HG02852 (cell line): ENCODE data around the gene PIGV.

Source experiments
- ATAC-seq: cut with Tn5 transposase; IDR thresholded peaks from one replicate; pipeline ENCODE4 v1.9.1; 2021; ENCODE audit warnings: mild to moderate bottlenecking, moderate library complexity; ENCODE audit not compliant: unreplicated experiment

The PIGV gene

DNA sequence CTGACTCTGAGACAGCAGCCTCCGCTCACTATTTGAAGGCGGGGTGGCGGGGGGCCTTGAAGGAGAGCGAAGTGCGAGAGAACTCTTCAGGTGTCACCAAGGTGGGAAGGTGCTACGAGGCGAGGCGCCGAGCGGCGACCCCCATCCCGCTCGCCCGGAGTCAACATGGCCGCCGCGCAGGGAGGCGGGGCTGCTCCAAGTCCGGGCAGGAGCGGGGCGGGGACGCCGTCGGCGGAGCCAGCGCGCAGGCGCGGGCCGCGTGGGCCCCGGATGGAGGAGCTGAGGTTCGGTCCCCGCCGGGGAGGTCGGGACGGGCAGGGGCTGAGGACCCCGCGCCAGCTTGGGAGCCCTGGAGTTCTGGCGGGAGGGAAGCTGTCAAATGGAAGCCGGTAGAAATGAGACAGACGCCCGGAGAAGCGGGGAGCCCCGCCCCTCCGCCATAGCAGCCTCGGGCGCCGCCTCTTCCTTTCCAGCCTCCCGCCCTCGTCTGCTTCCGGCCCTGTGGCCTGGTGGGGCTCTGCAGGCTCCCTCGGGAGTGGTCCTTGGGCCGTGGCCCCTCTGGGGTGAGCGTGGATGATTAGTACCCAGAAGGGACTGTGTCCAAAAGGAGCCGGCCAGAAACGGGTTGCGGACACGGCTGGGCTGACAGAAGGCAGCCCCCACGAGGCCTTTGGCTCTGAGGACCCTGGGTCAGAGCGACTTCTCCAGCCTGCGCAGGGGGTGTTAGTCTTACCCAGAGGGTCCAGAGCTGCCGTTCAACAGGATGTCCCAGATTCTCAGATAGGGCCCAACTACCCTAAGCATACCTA, at the start of gene PIGV:
PIGV (plus strand) TSS at position 245 of the 809 bp plus-strand sequence. CDS start 2,866 bp downstream, outside the sequence.
- ATAC-seq: peak; percentile 57

DNA sequence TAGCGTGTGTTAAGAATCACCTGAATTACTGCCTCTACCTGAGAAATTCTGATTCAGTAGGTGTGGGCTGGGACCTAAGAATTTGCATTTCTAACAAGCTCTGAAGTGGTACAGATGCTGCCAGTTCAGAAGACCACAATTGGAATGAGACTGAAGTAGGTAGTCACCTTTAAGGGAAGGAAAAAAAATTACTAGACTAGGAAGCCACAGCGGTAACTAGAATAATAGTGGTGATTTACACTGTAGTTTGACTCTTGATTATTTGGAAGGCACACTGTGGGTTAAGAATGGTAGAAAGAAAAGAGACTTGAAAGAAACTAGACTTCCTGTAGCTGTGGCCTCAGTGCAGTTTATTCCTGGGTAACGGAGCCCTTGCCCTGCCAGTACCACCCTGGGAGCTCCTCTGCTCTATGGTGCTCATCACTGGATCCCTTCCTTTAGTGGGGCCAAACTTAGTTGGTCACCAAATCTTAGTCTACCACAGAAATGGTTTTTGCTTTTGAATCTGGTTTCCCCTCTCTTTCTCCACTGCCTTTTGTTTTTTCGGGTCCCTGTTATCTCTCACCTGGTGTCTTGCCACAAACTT, 48.3 kb upstream of the PIGV start:
- no peak for ATAC-seq

DNA sequence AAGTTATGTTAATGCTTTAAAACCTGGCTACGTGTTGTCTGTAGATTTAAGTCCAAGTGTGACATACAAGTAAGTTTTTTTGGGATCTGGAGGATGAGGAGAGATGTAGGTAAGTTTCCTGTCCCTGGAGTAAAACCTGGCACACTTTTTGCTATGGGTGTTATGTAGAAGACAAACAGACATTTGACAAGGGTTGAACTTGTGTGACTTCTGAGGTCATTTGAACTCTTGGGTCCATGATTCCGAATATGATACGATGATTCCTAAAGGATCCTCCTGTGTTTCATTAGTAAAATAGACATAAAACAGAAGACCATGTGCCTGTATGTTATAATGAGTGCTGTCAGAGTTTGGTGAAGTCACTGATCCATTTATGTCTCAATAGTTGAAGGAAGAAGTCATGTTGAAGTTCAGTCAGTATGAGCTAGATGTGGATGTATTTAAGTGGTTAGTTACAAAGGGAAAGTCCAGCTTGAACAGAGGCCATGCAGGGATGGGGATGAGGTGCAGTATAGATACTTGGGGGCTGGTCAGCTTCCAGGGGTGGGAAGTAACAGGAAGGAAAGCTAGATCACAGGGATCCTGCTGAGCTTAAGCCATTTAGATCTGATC, 47.6 kb upstream of the PIGV start:
- ATAC-seq: no peak

DNA sequence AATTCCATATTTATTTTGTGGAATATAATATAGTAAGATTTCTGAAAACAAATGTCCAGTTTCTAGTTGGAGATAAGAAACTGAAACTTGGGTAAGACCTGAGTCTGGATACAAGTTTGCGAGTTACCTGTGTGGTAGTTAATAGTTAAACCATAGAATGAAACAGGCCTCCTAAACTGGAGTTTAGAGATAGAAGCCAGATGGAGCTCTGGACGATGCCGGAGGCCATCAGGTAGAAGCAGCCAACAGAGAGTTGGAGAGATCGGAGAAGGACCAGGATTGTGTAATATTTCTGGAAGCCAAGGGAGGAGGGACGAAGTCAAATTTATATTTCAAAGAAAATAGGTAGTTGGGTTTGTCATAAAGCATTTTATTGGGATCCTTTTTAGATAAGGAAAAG, 46.8 kb upstream of the PIGV start:
- ATAC-seq: no peak

DNA sequence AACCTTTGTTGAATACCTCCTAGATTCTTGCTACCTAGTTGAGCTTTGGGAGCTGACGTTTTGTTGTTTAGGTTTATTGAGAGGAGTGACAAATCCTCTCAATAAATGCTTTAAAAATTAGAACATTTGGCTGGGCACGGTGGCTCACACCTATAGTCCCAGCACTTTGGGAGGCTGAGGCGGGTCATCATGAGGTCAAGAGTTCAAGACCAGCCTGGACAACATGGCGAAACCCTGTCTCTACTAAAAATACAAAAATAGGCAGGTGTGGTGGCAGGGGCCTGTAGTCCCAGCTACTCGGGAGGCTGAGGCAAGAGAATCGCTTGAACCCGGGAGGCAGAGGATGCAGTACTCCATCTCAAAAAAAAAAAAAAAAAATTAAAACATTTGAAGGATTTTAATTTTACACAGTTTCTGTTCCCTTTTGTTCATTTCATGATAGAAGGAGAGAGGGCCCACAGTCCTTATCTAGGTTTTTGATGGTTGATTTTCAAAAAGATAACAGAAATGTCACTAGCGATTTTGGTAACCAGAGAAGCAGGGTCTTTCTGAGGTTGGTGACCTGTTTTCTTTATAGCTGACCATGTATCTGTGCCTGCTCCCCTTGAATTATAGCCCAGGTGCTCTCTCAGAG, 44.2 kb upstream of the PIGV start:
- ATAC-seq: no peak

DNA sequence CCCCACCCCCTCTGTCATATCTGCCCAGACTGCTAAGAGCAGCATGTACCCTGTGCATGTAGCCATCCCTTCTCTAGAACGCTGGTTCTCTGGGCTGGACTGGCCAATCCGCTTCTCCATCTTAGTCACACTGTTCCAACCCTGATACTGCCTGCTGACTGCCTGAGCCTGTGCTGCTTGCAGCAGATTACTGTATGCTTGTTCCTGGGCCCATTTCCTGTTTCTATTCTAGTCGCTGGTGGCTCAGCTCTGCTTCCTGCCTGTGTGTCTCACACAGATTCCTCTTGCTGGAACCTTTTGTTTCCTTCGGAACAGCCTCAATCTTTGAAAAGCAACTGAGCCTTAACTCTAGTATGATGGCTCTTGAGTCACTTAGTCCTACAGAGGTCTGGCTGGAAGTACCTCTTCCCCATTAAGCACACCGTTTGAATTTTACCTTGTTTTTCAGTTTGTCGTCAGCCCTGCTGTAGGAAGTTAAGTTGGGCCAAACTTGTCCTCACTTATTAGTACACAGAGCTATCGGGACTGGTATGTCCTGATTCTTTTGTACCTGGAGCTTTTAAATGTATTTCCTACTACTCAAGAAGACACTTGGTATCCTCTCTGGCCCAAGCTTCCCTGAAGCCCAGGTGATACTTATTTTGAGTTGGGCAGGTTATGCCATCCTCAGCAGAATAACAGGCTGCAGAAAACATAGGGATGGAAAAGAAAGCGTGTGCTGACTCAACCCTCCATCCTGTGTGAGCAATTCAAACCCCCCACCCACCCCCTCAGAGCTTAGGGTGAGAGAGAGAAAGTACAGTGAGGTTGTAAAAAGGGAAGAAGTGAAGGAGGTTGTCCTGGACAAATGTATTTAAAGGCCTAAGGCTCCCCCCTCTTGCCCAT, 43.4 kb upstream of the PIGV start:
- ATAC-seq: peak; percentile 96

DNA sequence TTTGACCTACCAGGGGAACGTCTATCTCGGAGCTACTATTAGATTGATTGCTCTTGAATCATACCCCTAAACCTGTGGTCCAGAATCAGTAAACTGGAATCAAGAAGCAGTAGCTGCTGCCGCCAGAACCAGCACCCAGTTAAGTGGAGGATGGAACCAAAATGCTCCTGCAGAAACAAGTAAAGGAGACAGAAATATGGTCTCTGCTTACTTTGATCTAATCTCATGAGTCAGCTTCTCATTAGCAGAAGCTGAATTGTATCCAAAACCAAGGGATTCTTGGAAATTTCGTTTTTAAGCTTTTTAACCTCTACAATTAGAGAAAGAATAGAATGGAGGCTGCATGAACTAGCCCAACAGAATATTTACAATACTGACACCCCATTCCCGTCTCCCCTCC, 42.6 kb upstream of the PIGV start:
- ATAC-seq: no peak

DNA sequence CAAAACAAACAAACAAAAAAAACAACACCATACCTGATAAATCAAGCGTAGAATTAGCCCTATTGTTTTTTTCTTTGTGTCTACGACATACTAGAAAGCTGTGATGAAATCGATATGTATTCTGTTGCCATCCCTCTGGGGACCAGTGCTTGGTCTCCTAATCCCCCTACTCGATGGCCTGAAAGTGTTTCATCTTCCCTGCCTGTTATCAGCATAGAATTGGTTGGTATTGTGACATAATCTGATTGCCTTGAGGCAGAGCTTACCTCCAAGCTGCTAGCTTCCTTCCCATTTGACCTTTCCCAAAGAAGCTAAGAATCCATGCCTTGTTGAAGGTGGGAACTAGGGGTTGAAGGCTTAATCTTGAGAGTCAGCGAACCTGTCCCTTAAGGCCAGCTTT, 40.7 kb upstream of the PIGV start:
- ATAC-seq: no peak

DNA sequence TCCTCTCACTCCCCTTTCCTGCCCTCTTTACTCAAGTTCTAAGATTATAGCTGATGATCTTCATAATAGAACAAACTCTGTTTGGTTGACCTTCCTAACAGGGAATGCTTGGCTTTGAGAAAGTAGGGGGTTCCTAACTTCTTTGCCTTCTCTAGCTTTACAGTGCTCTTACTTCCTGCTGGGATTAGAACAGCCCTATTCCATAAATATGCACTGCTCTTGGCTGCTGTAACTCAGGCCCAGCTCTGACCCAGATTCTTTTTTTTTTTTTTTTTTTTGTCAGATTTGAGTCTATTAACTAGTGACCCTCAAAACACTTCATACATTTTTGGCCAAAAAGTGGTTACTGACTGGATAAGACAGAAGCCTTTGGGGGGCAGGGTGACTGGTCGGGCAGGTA, 39.4 kb upstream of the PIGV start:
- ATAC-seq: no peak

DNA sequence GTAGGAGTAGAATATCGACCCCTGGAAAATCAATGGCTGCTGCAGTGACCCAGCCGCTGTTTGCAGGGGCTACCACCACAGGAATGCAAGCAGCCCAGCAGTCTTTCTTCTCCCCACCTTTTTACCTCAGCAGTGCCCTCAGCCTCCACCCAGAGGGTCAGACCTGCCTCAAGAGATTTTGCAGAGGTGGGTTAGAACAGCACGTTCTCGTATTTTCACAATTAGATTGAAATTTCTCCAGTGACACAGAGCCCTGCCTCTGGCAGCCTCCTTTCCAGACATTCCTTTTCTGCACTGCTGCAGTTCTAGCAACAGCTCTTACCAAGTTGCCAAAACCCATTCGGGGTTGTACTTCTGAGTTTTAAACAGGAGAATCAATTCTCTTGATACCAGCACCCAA, 38.3 kb upstream of the PIGV start:
- ATAC-seq: no peak

DNA sequence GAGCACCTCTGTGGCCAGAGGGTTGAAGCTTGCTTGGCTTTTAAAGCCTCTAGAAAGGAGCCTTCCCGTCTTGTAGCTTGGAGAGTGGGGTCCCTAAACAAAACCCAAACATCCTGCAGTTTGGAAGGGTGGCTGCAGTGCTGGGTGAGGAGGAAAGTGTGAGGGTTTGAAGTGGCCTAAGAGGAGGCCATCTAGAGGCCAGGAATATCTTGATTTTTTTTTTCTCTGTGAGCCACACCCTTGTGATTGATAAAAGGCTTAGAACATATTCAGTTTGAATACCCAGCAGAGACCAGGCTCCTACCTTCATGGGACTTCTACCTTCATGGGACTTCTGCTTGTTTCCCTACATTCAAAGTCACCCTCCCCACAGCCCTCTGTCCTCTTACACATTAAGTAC, 37.3 kb upstream of the PIGV start:
- ATAC-seq: no peak

DNA sequence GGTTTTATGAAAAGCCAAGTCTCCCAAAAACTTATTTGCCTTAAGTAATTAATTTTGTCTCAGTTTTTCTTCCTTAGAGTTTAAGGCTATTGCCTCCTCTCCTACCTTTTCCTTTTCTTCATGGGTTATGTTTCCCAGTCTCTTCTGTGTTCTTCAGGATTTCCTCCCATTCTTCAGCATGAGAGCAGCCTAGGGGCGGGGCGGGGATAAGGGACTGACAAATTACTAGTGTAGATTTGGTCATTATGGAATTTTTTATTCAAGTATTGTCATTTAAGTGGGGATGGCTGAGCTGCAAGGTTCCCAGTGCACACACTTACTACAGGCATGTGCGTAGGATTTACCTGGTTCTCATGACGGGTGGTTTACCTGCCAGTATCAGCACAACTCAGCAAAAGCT, 35.2 kb upstream of the PIGV start:
- no peak for ATAC-seq

DNA sequence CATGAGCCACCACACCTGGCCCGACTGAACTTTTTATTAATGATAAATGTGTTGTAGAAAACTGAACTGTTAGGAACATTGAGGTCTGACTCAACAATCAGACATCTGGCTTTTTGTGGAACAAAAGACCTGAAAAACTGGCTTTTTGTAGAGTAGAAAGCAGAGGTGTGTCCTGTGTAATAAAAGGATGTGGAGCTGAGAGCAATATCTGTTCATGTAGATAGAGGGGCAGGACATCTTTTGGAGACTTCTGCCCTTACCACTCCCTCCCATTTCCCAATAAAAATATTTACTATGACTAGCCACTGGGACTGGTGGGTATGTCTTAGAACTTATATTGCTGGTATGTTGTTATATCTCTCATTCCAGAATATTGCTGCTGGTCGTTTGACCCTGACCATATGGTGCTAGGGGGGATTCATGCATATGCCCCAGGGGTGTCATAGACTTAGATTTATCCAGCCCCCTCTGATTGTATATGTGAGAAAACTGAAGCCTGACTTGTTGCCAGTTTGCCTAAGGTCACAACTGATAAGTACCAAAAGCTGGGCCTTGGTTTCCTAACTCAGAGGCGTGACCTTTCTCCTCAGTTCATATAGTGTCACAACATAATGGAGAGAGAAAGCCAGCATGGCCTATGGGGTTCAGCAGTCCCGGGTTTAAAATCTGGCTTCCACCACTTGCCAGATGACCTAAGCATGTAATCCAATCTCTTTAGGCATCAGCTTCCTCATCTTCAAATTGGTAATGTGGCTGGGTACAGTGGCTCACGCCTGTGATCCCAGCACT, 33.5 kb upstream of the PIGV start:
- ATAC-seq: no peak

DNA sequence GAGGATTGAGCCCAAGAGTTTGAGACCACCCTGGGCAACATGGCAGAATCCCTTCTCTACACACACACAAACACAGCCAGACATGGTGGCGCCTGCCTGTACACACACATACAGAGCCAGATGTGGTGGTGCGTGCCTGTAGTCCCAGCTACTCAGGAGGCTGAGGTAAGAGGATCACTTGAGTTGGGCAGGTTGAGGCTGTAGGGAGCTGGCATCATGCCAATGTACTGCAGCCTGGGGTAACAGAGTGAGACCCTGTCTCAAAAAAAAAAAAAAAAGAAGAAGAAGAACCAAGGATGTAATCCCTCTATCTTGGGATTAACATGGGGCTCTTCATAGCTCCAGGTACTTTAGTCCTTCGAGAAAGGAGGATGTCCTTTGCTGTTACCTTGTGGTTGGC, 29.4 kb upstream of the PIGV start:
- no peak for ATAC-seq

DNA sequence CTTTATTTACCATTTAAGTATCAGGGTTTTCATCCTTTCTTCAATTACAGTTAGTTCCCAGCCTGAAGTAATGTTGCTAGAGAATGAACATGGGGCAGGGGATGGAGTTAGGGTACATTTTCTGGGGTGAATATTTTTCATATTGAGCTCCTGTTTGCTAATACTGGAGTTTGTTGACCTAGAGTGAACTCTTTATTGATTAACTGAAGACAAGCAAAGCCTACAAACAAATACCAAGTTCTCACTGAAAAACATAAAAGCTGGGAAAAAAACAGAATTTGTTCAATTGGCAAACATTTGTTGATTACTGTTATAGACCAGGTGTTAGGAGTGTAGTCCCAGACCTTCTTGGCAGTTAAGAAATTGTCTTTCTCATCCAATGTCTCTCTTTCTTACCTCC, 28.2 kb upstream of the PIGV start:
- no peak for ATAC-seq

DNA sequence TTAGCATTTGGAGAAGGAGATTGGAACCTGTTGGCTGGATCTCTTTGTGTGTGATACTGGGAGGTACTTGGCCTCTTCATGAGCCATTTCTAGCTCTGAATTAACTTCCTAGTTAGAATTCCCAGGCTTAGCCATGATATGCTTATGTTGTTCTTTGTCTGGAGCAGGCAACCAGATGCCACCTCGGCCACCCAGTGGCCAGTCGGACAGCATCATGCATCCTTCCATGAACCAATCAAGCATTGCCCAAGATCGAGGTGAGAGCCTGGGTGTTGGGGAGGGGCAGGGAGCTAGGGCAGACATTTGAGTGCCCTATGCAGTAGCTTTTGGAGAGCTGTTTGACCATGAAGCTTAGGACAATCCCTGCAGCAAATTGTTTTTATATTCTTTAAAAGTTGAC, 26.5 kb upstream of the PIGV start:
- ATAC-seq: no peak

DNA sequence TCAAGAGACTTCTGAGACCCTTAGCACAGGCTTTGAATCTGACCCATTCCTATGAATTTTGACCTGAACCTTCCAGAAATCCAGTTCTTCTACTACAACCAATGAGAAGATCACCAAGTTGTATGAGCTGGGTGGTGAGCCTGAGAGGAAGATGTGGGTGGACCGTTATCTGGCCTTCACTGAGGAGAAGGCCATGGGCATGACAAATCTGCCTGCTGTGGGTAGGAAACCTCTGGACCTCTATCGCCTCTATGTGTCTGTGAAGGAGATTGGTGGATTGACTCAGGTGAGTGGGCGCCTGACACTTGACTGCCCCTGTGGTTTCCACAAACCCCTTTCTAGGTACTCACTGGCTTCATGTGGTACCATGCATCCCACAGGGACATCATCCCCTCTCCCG, 20.0 kb upstream of the PIGV start:
- no peak for ATAC-seq

DNA sequence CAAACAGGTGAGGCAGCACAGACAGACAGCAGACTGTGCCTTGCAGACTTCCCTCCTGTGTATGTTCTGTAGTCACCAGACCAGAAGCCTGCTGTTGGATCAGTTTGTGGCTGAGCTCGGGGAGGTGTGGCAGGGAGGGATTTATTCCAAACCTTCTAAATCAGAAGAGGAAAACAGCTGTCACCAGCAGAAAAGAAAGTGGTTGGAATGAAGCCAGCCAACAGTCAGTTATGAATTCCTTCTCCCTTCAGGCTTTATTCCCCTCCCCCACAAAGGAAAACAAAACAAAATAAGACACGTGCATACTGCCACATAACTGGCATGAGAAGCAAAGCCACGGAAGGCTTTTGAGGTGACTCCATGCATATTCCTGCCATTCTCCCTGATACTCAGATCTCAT, 19.0 kb upstream of the PIGV start:
- no peak for ATAC-seq

DNA sequence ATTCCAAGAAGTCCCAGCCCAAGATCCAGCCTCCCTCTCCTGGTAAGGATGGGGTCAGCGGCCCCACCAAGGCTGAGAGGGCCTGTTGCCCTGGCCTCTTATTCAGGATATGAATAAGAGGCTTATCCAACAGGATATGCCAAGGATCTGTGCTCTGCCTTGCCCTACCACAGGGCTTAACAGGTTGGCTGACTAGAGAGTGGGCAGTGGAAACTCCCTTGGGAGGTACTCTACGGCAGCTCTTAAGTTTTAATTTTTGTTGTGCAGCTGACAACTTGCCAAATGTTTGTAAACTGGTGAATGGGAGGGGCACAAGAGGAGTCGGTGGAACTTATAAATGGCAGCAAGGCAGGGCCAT, 16.5 kb upstream of the PIGV start:
- no peak for ATAC-seq

DNA sequence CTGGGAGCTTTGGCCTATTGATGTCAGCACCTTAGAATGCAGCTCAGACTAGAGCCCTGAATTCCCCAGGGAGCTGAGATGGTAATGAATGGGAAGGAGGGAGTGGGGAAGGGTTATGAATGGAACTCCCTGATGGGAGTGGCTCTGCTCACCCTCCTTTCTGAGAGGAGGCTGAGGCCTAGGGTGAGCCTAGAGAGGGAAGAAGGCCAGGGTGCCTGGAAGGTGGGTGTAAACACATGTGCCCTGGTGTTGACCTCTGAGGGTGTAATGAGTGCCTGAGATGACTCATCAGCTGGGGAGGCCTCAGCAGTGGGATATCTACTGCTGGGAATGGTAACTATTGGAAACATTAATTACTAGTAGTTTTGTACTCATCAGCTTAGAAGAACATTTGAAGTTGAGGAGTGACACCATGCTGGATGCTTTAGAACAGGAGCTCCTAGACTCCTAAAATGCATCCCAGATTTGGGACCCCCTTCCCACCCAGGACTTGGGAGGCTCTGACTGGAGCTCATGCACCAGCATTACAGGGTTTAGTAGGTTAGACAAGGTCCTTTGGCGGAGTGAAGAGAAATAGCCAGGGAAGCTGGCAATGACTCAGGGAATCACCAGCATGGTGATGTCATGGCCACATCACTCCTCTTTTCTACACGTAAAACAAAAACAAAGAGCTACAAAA, 16.0 kb upstream of the PIGV start:
- ATAC-seq: no peak
